Heart left ventricle (tissue), 13 donors: Measurements from ENCODE around the gene LYZL1.

ENCODE experiments used
- POLR2A ChIP-seq, 2 donors: fragments of 450-650 bp; IDR thresholded peaks; one replicate each; pipeline ENCODE4 v1.6.1; 2017; ENCODE audit warnings: antibody characterized with exemption in 2 of 2, mild to moderate bottlenecking in 2 of 2, moderate library complexity in 2 of 2
- TF ChIP-seq, protein P1 (sequence below), 12 donors: fragments of 200-600 bp; sonication (generic) in 4 of 12; IDR thresholded peaks; one replicate each; pipeline versions ENCODE4 v1.5.0 to v1.8.0; 2018 to 2022; ENCODE audit warnings: antibody characterized with exemption in 12 of 12, mild to moderate bottlenecking in 5 of 12
- donor health status: ischemic (EF 13 %, LVEDD 7.1; RV severe dilation, severe dysfunction).
- donor health status: DM: no; HTN: yes; CAD: no.
- donor health status: DM: no; HTN: no; CAD: no.
- donor health status: ischemic (EF 25% LVEDD 6.9; RV normal size, moderate dysfunction).
- donor health status: ischemic (EF 25% LVEDD 5.7; RV mildly dilated, moderate dysfunction).
- donor health status: ischemic (EF 35%, LVEDD 5.7; RV mildly dilated, moderate dysfunction).
- donor health status: nonischemic (EF 11% LVEDD 7.7; RV severe dilation, severe dysfunction).
- donor health status: DM: yes; HTN: yes; CAD: no.
- donor health status: PGD.
- donor health status: ischemic (EF 29% LVEDD 5.4; RV normal size, mild dysfunction).
- donor health status: nonischemic (EF 23%, LVEDD 6.1; RV moderate dilation, normal function).

DNA sequence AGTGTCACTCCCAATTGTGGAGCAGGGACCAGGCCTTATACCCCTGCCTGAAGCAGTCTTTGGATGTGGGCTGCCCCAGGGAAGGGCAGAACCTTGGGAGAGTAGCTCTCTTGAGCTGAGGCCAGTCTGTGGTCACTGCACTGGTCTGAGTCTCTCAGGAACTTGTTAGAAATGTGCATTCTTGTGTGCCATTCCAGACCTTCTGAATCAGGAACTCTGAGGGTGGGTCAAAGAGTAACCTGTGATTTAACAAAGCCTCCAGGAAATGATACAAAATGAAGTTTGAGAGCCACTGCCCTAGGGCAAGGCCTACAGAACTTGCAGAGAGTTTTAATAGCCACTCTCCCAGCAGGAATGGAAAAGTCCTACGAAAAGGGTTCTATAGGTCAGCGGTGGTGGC lies 68.1 kb downstream of the LYZL1 start:
- TF ChIP-seq, protein P1, sequence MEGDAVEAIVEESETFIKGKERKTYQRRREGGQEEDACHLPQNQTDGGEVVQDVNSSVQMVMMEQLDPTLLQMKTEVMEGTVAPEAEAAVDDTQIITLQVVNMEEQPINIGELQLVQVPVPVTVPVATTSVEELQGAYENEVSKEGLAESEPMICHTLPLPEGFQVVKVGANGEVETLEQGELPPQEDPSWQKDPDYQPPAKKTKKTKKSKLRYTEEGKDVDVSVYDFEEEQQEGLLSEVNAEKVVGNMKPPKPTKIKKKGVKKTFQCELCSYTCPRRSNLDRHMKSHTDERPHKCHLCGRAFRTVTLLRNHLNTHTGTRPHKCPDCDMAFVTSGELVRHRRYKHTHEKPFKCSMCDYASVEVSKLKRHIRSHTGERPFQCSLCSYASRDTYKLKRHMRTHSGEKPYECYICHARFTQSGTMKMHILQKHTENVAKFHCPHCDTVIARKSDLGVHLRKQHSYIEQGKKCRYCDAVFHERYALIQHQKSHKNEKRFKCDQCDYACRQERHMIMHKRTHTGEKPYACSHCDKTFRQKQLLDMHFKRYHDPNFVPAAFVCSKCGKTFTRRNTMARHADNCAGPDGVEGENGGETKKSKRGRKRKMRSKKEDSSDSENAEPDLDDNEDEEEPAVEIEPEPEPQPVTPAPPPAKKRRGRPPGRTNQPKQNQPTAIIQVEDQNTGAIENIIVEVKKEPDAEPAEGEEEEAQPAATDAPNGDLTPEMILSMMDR (IDR thresholded peaks at IDR 0.05) = no peak
- no peak for TF ChIP-seq POLR2A (IDR thresholded peaks at IDR 0.05)
